ENCODE data around the gene PDE3B.
"Not testable (repeated sequence)": the region's sequence is repeated elsewhere in the genome, so short reads cannot be mapped to it uniquely, and the experiment has no call there.

Gene PDE3B

DNA sequence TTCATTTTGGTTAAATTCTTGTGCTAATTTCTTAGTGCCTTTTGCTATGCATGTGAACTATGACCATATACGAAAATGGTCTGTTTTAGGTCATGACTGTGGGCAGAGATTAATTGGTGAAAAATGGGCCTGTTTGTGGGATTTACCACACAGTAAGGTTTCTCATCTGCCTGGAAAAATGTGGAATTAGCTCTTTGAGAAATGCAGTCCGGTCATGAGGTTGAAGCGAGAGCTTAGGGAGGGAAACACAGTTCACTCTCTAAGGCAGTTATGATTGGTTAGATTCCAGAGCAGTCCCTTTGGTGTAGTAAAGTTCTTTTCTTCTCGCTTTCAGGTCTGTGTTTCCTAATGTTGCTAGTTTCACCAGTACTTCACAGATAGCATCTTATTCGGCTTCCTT lies 1.2 kb upstream of the PDE3B start:
- DNase-seq = no peak

DNA sequence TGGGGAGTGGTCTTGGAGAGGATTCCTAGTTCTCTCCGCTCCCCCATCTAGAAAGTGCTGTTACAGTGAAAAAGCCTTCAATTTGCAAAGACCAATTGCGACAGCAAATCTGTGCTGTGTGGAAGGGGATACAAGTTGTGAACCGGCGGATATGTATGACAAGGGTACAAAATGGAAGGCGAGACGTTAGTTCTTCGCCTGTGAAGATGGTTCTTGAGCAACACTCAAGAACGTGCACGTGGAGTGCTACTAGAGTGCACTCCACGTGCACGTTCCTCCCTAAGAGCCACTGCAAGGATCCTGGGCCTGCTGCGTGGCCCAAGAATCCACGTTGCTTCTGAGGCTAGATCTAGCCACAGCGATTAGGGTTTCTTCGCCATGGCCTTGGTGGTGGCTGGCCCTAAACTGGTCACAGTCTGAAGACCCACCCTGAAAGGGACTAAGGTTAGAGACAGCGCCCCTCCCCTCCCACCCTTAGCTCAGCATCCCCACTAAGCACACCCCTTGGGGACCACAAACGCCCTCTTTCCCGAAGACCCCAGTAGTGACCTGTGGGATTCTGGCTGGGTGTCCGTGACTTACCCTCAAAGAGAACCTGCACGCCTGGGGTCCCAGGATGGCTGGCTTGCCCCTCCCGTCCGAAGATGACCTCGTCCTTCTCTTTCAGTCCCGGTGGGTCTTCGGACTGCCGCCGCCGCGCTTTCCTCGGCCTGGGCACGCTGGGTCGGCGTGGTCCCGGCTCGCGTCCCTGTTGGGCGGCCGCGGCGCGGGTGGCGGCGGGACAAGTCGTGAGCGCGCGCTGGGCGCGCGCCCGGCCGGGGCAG lies 519 bp upstream of the PDE3B start:
- DNase-seq = no peak

DNA sequence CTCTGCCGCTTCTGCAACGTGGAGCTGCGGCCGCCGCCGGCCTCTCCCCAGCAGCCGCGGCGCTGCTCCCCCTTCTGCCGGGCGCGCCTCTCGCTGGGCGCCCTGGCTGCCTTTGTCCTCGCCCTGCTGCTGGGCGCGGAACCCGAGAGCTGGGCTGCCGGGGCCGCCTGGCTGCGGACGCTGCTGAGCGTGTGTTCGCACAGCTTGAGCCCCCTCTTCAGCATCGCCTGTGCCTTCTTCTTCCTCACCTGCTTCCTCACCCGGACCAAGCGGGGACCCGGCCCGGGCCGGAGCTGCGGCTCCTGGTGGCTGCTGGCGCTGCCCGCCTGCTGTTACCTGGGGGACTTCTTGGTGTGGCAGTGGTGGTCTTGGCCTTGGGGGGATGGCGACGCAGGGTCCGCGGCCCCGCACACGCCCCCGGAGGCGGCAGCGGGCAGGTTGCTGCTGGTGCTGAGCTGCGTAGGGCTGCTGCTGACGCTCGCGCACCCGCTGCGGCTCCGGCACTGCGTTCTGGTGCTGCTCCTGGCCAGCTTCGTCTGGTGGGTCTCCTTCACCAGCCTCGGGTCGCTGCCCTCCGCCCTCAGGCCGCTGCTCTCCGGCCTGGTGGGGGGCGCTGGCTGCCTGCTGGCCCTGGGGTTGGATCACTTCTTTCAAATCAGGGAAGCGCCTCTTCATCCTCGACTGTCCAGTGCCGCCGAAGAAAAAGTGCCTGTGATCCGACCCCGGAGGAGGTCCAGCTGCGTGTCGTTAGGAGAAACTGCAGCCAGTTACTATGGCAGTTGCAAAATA lies 816 bp downstream of the PDE3B start:
- DNase-seq = peak; percentile 43 to 53

DNA sequence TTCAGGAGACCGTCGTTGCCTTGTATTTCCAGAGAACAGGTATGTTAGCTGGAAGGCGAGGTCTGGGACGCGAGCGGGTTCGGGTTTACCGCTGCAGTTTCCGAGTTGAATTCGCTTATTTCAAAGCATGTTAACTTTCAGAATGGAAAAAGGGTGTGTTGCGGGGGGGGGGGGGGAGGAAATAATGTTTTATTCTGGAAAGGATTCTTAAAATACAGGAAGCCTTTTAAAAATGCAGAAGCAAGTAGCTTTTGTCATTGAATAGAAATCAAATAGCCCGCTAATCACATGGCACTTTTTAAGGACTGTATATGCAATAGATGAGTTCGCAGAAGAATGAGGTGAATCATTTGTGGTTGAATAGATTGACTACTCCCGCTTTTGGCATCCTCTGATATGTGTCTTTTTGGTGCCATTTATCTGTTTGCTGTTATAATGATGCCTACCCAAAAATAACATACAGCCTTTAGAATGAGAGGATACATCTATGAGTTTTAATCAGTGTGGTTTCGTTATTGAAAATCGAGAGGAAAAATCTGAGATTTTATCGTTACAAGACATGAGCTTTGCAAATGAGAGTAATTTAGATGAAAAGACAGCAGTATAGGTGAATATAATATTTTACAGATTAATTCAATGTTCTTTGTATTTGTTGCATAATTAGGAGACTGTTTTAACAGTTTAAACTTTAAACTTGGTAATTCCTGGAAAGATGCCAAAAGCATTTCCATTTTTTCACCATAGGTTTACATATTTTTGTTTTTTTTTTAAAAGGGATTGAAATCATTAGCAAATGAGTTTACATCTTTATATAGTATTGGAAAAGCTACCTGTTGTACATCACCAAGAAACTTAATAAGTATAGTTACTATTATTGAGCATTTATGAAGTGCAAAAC lies 1.7 kb downstream of the PDE3B start:
- peak; percentile 33 to 35 for DNase-seq

DNA sequence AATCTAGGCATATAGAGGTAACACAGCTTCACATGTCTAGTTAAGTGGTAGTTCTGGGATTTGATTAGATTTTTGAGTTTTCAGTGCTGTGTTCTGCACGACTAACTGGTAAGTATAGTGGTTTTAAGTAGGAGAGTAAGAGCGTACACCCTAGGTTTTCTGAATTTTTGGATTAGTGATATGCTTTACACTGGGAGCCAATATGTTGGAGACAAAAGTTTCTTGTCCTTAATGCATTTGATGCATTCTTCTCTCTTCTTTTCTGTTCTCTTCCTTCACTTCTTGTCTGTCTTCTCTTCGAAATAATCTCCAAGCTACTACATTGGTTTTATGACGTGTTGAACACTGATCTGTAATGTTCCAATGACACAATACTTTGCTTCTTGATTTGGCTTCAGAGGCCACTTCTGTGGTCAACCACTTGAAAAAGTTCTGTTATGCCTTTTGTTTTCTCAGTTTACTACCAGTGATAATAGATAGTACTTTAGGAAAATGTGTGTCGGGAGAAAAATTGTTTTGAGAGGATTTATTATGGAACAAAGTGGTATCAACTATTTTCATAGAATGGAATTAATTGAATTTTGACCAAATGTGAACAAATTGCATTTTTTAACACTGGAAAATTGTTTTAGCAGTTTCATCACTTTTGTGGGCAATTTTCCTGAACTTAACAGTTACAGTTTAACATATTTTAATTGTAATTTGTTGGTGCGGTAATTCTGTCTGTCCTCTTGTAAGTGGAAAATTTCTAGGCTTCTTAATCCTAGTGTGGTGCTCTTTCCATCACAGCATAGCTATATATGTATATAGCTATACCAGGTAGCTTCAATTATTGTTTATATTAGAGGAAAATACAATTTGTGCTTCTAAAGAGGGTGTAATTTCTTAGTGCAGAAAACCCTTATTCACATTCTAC lies 2.6 kb downstream of the PDE3B start:
- DNase-seq = peak in 1 of 2 experiments; percentile 45

DNA sequence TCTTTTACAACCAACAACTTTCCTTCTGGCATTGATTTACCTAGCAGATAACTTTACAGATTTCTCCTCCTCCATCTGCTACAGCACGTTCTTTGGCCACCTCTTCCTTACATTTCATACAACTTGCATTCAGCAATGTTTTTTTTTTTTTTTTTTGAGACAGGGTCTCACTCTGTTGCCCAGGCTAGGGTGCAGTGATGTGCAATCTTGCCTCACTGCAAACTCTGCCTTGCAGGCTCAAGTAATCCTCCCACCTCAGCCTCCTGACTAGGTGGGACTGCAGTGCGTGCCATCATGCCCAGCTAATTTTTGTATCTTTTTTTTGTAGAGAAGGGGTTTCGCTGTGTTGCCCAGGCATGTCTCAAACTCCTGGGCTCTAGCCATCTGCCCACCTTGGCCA lies 6.5 kb downstream of the PDE3B start:
- no peak for DNase-seq

DNA sequence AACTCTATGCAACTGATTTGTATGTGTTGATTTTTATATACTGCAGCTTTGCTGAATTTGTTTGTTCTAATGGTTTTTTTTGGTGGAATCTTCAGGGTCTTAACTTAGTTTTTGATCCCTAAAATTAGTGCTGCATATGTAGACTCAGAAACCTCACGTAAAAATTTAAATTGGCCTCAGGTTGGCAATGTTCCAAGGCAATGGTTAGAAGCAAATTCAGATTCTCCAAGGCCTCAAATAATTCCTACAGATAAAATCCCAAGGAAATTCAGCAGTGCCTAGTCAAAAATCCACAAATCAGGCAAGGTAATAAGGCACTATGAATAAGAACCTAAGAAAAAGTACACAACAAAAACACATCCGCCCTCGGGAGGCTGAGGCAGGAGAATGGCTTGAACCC lies 9.5 kb downstream of the PDE3B start:
- DNase-seq = no peak

DNA sequence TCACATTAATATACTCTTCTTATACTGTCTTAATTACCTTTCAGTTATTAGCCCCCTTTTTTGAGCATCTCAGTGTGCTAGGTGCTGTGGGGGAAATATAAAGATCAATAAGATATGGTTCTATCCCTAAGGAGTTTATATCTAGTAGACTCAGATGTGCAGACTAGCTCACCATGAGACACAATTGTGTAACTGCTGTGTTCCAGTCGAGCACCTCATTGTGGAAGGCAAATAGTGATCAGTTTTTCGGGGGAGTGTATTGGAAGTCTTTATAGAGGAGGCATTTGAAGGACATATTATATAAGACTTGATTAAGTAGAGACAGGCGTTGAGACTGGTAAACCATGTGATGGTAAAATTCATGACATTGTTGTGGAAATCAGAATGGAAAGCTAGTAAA lies 11.8 kb downstream of the PDE3B start:
- DNase-seq = no peak

DNA sequence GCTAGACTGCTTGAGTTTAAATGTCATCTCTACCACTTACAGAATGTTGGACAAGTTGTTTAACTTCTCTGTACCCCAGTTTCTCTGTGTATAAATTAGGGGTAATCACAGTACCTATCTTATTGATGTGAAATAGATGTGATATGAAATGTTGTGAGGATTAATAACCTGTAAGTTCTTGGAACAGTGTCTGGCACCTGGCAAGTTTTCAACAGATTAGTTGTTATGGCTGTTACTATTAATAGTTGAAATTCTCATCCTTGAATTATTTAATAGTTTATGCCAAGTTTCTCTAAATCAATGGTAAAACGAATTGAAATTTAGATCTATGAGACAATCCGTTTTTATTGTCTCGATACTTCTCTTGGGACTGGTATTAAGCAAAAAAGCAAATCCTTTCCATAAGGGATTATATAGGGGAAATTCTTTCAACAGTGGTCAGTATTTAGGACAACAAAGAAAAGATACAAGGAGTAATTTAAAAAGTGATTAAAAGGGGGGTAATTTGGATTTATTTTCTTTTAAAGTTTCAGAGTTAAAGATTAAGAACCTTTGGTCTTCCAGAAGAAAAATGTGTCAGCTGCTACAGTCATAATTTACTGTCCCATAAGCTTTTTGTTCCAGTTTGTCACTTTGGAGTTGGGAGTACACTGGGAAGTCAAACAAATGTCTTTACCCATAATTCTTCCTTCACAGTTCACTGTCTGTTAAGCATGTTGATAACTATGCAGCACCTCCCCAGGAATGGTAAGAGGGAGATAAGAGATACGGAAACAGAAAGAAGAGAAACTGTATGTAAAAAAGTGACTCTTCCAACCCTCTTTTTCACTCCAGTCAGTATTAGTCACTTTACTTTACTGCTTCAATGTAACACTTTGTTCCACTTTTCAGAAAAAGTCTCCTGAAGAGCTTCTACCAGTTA lies 13.2 kb downstream of the PDE3B start:
- no peak for DNase-seq

DNA sequence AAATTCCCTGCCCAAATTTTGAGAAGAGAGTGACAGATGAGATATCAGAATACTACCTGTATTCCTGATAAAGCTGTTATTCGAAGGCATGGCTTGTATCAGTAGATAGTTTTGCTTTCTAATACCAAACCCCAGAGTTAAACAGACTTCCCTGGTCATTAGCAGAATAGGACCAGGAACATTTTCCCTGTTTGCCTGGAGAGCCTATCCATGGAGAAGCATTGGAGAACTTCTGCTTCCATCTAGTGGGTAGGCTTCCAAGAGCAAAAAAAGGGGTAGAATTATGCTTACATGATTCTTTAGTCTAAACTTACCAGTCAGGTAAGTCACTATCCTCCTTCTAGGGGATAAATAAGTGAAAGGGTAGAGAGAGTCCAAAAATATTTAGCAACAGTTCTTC lies 14.2 kb downstream of the PDE3B start:
- no peak for DNase-seq

DNA sequence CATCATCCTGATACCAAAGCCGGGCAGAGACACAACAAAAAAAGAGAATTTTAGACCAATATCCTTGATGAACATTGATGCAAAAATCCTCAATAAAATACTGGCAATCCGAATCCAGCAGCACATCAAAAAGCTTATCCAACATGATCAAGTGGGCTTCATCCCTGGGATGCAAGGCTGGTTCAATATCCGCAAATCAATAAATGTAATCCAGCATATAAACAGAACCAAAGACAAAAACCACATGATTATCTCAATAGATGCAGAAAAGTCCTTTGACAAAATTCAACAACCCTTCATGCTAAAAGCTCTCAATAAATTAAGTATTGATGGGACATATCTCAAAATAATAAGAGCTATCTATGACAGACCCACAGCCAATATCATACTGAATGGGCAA lies 21.3 kb downstream of the PDE3B start:
- DNase-seq = not testable (repeated sequence)

DNA sequence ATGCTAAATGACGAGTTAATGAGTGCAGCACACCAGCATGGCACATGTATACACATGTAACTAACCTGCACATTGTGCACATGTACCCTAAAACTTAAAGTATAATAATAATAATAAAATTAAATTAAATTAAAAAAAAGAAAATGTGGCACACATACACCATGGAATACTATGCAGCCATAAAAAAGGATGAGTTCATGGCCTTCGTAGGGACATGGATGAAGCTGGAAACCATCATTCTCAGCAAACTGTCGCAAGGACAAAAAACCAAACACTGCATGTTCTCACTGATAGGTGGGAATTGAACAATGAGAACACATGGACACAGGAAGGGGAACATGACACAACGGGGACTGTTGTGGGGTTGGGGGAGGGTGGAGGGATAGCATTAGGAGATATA lies 23.7 kb downstream of the PDE3B start:
- DNase-seq = not testable (repeated sequence)

DNA sequence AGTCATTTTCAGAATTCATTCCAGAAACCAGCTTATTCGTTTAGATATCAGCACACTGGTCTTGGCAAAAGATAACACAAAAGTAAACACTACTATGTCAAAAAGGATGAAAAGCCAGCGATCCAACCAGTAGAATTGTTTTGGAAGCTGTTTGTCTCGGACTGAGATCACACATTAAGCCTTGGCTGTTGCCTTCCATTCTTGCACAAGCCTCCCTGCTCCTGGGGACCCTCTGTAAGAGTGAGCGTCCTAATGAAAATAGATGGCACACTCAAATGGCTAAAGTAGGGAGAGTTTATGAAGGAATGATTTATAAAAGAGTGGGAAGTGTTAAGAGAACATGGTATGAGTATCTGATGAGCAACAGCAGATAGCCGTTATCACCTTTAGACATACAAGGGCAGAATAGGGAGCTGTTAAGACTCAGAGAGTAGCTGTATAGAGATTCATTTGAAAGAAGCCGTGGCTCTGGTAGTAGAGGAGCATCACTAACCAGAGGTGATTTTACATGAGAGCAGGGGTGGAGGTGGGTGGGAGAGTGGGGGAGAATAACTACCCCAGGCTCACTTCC lies 25.2 kb downstream of the PDE3B start:
- DNase-seq = no peak

DNA sequence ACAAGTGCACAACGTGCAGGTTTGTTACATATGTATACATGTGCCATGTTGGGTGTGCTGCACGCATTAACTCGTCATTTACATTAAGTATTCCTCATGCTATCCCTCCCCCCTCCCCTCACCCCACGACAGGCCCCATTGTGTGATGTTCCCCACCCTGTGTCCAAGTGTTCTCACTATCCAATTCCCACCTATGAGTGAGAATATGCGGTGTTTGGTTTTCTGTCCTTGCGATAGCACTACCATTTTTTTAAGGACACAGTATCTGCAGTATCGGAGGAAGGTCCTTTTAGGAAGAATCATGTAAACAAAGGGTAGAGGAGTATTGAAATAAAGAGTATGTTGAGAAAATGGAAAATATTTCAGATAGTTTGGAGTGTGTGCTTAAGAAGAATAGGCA lies 25.9 kb downstream of the PDE3B start:
- DNase-seq = no peak

DNA sequence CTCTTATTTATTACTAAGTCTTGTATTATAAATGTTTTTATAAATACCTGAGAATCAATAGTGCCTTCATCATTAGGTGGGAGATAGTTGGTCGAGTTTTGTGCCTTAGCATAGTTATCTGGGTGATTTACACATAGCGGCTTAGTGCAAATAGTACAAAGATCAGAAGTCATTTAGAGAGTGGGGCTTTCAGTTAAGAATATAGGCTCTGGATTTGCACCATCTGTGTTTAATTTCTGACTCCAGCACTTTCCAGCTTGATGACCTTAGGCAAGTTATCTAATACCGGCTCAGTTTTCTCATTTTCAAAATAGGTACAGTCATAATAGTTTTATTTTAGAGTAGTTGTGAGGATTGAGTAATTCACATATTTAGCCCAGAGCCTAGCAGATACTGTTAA lies 26.4 kb downstream of the PDE3B start:
- DNase-seq = no peak

DNA sequence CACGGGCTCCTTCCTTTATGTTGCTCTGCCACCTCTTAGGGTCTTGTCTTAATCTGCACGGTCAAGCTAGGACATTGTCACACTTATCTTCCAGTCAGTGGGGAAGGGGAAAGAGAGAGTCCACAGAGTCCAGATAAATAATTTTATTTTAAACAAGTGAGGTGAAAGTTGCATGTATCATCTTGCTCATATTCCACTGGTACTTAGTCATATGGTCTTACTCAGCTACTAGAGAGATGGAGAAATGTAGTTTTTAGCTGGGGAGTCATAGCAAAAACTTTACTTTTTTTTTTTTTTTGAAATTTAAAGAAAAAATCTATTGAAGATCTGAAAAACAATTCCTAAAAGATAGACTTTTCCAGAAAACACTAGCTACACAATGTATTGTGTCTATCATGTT lies 29.0 kb downstream of the PDE3B start:
- DNase-seq = no peak

DNA sequence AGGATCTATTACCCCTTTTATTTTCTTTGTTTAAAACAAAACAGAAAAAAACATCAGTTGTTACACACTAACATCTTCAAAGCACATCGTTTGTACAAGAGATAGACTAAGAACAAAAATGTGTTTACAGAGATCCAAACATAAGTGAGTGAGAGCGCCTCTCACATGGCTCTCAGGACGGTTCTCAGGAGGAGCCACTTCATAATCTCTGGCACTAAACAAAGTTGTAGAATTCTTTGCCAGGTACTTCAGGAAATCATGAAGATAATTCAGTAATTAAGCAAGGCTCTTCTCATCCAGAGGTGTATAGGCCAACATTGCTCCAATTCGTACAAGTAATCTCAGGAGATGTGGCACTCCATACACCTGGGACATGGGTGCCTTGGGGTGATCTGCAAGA lies 29.8 kb downstream of the PDE3B start:
- no peak for DNase-seq

DNA sequence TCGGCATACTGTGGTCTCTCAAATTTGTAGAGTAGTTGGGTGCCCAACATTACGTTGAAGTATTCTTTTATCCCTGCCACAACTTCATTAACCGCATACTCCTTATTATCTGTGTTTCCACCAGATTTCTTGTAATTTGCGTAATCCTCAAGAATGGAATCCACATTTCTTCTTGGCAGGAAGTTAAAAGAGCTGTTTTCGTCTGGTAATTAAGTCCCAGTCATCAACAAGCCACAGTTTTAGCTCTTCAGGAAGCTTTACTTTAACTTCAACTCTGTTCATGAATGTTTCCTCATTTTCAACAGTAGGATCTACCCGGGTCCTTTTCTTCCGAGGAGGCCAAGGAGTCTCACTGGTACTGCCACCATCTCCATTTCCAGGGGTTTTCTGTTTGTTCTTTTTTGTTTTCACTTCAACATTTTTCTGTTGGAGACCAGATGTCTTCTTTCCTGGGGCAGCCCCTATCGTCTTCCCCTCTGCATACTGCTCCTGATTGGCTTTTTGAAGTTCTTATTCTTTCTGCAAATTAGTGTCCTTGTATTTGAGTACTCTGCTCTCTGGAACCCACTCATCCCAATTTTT lies 30.3 kb downstream of the PDE3B start:
- DNase-seq = peak; percentile 59 to 76

DNA sequence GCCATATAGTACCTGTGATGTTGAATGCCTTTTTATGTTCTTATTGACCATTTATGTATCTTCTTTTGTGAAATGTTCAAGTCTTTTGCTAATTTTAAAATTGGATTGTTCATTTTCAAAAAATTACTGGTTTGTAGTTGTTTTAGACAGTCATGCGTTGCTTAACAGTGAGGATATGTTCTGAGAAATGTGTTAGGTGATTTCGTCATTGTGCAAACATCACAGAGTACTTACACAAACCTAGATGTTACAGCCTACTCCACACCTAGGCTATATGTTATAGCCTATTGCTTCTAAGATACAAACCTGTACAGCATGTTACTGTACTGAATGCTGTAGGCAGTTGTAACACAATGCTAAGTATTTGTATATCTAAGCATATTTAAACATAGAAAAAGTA lies 32.5 kb downstream of the PDE3B start:
- DNase-seq = no peak

DNA sequence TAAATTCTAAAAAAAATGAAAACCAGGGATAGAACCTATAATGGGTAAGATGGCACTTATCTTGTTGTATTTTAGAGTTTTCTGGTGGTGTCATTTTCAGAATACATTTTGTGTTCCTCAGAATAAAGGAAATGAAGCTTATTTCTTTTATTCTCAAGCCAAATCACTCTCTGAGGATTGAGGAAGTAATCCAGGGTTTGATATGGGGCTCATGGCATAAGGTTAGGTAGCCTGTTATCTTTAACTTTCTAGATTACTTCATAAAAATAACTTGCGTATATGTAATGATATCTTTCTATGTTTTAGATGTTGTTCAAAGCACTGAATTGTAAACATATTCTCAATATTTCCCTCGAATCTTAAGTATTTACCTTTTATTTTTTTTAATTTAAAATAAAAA lies 33.5 kb downstream of the PDE3B start:
- DNase-seq = peak in 1 of 2 experiments; percentile 19

All from Kasumi-1 (cell line).